Right renal pelvis (tissue), 4 donors: ENCODE measurements around the gene PCK1. TPM values are rescaled to one million over a fixed set of nuclear protein-coding genes. Genes with fewer than 3 reads are reported as not detected.

Experiments used
- DNase-seq, 4 donors: peaks; one replicate each; pipeline ENCODE4 v3.0.0-alpha.2; 2013; ENCODE audit warnings: low read depth in 4 of 4, low spot score in 3 of 4, missing footprints in 1 of 4
- polyA plus RNA-seq, 4 donors: library from polyadenylated mRNA; unstranded; fragments of 120-200 nt; gene quantifications; one replicate each; pipeline ENCODE4 v1.2.1, GENCODE V29; 2013; ENCODE audit not compliant: insufficient read length in 4 of 4

PCK1 gene
- polyA plus RNA-seq, 4 donors: 4.5 to 23.0 (median 14.6) TPM

GRCh38 chr20:57535297-57535696 is 25.6 kb upstream of the PCK1 start:
- no peak for DNase-seq

DNA sequence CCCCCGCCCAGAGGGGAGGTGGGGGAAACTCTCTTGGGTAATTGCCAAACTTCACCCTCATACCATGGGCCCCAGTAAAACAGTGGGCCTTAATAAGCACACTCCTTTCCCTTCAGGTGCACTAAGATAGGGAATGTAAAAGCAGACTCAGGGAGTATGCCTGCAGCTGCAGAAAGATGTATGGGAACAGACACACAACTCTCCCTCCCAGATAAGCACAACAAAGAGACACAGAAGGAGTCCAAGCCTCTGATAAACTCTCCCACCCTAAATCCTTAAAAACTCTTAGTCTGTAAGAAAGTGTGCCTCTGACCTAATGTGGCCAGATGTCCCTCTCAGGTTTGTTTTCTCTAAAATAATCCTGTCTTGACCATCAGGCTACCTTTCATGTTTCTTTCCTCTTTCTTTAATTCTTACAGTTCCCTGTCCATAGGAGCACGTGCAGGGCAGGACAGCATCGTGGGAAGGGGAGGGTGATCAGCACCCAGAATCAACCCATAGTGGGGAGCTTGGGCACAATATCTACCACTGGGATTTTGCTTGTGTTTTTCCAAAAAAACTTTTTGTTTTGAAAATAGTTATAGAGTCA is 24.7 kb upstream of the PCK1 start:
- DNase-seq: no peak

GRCh38 chr20:57536771-57537724 is 23.9 kb upstream of the PCK1 start:
- DNase-seq: no peak

DNA sequence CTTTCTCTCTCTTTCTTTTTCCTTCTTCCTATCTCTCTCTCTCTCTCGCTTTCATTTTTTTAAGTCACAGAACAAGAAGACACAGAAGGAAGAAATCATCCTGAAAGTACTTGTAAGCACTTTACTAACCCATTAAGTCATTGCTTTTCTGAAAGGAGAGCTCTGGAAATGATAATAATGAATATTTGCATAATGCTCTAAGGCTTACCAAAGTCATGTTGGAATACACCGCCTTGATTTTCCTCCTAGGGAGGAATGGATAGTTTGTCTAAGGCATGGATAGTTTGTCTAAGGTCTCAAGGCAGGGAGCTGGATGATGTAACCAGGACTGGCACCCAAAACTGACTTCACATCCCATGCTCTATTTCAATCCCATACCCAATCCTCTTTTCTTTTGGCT is 23.1 kb upstream of the PCK1 start:
- DNase-seq: no peak

- DNase-seq: no peak
These were observed 21.0 kb upstream of the PCK1 start for GRCh38 chr20:57539889-57540288.

DNA sequence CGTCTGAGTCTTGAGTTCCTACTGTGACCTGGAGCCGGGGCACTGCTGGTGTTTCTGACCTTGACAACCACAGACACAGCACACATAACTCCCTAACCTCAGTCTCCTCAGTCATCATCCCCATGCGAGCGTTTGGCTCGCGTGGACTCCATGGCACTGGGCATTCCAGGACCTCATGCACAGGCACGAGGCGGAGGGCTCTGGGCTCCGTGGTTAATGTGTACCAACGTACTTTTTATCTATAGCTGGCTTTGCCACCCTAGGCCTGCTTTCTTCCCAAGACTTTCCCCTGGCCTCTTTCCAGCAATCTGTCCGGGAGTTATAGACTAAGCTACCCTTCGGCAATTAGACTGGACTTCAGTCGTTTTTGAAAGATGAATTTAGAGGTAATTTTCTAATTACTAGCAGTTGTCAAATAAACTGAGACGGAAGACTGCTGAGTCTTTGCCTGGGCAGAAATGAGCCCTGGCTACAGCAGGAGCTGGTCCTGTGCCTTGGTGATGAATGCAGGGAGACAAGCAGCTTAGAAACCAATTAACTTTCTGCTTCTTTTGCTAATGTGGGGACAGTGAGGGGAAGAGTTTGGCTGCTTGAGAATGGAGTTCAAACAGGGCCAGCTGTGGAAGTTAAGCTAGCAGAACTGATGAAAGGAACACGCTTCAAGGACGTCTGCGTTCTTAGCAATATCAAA is 19.9 kb upstream of the PCK1 start:
- DNase-seq: no peak

- no peak for DNase-seq
These were observed 17.2 kb upstream of the PCK1 start for GRCh38 chr20:57543754-57544153.

GRCh38 chr20:57544838-57545564 is 15.9 kb upstream of the PCK1 start:
- DNase-seq: no peak

DNA sequence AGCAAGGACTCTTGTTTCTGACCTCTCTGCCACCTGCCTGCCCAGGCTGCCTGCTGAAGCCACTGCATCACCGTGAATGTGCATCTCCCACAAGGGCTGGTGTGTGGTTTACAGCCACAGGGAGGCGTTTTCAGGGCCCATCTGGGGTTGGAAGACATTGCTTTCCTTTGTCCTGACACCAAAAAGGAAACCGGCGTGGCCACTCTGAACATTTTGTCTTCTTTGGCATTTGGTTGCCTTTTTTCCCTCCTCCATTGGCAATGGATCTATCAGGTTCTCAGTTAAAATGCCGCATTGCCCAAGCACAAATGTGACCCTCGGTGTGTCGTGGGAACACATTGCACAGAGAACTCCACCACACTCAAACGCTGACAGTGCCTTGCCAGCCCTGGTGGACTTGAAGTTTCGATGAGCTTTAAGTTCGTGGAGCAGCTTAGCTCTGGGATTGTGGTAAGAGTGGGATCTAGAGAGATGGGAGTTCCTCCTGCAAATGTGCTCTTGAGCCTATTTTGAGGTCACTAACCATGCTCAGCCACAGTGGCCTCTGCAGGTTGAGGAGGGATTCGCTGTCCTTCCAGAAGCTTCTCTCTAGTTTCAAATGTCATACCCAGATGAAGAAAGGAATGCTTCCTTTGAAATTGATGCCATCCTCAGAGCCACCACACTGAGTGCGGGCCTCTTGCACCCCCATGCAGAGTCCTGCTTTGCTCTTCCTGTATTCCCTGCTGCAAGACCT is 14.8 kb upstream of the PCK1 start:
- no peak for DNase-seq

DNA sequence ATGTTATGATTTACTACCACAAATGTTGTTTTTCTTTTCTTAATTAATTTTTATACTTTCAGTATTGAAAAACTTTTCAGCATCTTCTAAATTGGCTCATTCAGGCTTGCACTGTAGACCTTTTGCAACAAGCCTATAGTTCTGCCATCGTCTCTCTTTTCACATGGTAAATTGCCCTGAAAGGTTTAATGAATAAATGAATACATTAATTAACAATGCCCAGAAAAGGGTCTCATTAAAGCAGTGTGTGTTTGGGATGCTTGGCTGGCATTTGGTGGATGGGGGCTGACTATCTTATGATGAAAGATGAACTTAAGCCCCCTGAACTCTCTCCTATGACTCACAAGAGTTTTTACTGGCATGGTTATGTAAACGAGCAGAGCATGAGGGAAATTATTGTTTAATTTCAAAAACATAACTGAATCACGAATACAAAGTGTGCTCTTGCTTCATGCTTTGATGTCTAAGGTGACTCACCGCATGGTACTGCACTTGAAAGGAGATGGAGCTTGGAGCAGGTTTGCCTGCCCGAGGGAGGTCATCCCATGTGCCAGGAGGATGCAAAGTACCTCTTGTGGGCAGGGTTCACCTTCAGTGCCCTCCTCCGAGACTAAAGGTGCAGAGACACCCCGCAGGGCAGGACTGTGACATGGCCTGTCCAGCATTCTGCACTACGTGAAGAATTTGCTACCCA is 13.8 kb upstream of the PCK1 start:
- DNase-seq: no peak

GRCh38 chr20:57548177-57549058 is 12.5 kb upstream of the PCK1 start:
- no peak for DNase-seq

DNA sequence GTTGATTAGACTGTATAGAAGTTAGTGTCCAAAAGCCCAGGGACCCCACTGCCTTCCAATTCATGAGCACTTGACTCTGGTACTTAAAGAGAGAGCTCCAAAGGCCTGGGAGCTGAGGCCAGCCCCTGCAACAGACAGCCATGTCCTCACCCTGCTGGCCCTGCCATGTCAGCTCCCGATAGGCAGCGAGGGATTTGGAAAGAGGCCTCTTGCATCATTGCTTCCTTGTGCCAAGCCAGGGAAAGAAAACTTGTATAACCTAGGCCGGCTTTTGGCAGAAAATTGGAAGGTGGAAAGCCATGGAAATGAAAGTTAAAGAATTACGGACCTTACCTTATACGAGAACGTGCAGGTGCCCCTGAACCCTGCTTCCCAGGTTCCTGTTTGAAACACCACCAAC is 8.4 kb upstream of the PCK1 start:
- no peak for DNase-seq

- no peak for DNase-seq
These were observed 7.4 kb upstream of the PCK1 start for GRCh38 chr20:57553376-57554018.

GRCh38 chr20:57555457-57556184 is 5.3 kb upstream of the PCK1 start:
- no peak for DNase-seq

GRCh38 chr20:57556980-57557274 is 4.0 kb upstream of the PCK1 start:
- no peak for DNase-seq

- DNase-seq: no peak
These were observed 2.8 kb upstream of the PCK1 start for GRCh38 chr20:57557926-57558613.
